Endothelial cell of umbilical vein (primary cell): ENCODE data around the gene MYH11. TPM values are rescaled to one million over a fixed set of nuclear protein-coding genes. Genes with fewer than 3 reads are reported as not detected.
A peak's percentile ranks its signal among the peaks of the same experiment; 100 is the strongest.

ENCODE experiments used
- BruUV-seq: library from RNA; stranded (reverse); fragments of 400-500 nt; replicated peaks from 2 replicates; lab custom pipeline; 2021; lab: Mats Ljungman, UMichigan
- CTCF ChIA-PET: fragments of 300-600, 350-600 bp; sonication (Branson Sonifier 250); formaldehyde crosslinking; loops from one replicate; lab custom pipeline; 2021; ENCODE audit warnings: antibody characterized with exemption, inconsistent platforms; lab: Charles Lee
- POLR2A ChIA-PET: fragments of 300-600, 350-600 bp; sonication (Branson Sonifier 250); formaldehyde crosslinking; loops from one replicate; lab custom pipeline; 2021; ENCODE audit warnings: antibody characterized with exemption, inconsistent platforms; lab: Charles Lee
- DNase-seq: peaks from one replicate; pipeline ENCODE4 v3.0.0-alpha.2; 2011; ENCODE audit warnings: low read depth, low spot score
- FAIRE-seq: peaks from 2 replicates; lab custom pipeline; 2011; peaks lifted over from hg19 to GRCh38; lab: Jason Lieb, UNC
- H2AFZ ChIP-seq: 2 replicates; pipeline ENCODE4 v1.6.0; 2012; ENCODE audit warnings: low read depth, low read length, control low read depth, inconsistent platforms
- H3K27ac ChIP-seq: 2 replicates; pipeline ENCODE4 v1.5.1; 2011; ENCODE audit warnings: low read depth, mild to moderate bottlenecking, control low read depth, low read length, moderate library complexity; ENCODE audit not compliant: insufficient read depth
- H3K27me3 ChIP-seq, 2 experiments: 2 replicates each; pipeline versions ENCODE4 v1.6.0 to v1.6.1; 2011; ENCODE audit warnings: low read length in 2 of 2, mixed read lengths in 1 of 2; ENCODE audit not compliant: control insufficient read depth in 2 of 2, insufficient read depth in 2 of 2
- H3K36me3 ChIP-seq, 2 experiments: 2 replicates in 1 of 2; 3 replicates in 1 of 2; pipeline ENCODE4 v1.5.1; 2011; ENCODE audit warnings: low read length in 2 of 2, mild to moderate bottlenecking in 1 of 2, moderate library complexity in 1 of 2; ENCODE audit not compliant: control insufficient read depth in 2 of 2, insufficient read depth in 2 of 2; ENCODE audit errors: extremely low read depth in 1 of 2
- H3K4me1 ChIP-seq: 3 replicates; pipeline ENCODE4 v1.5.1; 2011; ENCODE audit warnings: mild to moderate bottlenecking, low read length; ENCODE audit not compliant: control insufficient read depth, insufficient read depth; ENCODE audit errors: extremely low read depth
- H3K4me2 ChIP-seq: 2 replicates; pipeline ENCODE4 v1.6.1; 2011; ENCODE audit warnings: low read length, control low read depth, mixed read lengths; ENCODE audit not compliant: insufficient read depth
- H3K4me3 ChIP-seq, 3 experiments: fragments of 200-600 bp in 1 of 3; sonication (generic), shearing (Covaris generic) in 1 of 3; replicated peaks in 1 of 3; 2 replicates each; pipeline ENCODE4 v1.5.1; 2011 to 2016; ENCODE audit warnings: control low read depth in 3 of 3, low read length in 3 of 3, mild to moderate bottlenecking in 2 of 3, inconsistent platforms in 1 of 3, low read depth in 1 of 3, moderate library complexity in 1 of 3; ENCODE audit not compliant: insufficient read depth in 1 of 3
- H3K79me2 ChIP-seq: 2 replicates; pipeline ENCODE4 v1.6.0; 2012; ENCODE audit warnings: low read length, inconsistent platforms; ENCODE audit not compliant: control insufficient read depth, insufficient read depth
- H3K9ac ChIP-seq: replicated peaks from 2 replicates; pipeline ENCODE3; 2011; ENCODE audit warnings: low read length, control low read depth; ENCODE audit not compliant: insufficient read depth; ENCODE audit errors: extremely low read depth
- H3K9me1 ChIP-seq: replicated peaks from 3 replicates; pipeline ENCODE4 v1.6.0; 2011; ENCODE audit warnings: mild to moderate bottlenecking, low read length; ENCODE audit not compliant: control insufficient read depth, insufficient read depth; ENCODE audit errors: extremely low read depth
- H3K9me3 ChIP-seq: replicated peaks from 2 replicates; pipeline ENCODE4 v1.5.1; 2012; ENCODE audit warnings: low read length, inconsistent platforms; ENCODE audit not compliant: control insufficient read depth, insufficient read depth
- H4K20me1 ChIP-seq: replicated peaks from 2 replicates; pipeline ENCODE3; 2011; ENCODE audit warnings: mild to moderate bottlenecking, low read length; ENCODE audit not compliant: control insufficient read depth, insufficient read depth; ENCODE audit errors: extremely low read depth
- EZH2 ChIP-seq: IDR thresholded peaks from 2 replicates; pipeline ENCODE4 v1.6.1; 2012; ENCODE audit warnings: borderline replicate concordance, low read depth, mild to moderate bottlenecking, moderate library complexity, low read length, inconsistent platforms; ENCODE audit not compliant: severe bottlenecking
- FOS ChIP-seq: IDR thresholded peaks from 2 replicates; pipeline ENCODE4 v1.6.1; 2011; ENCODE audit warnings: mild to moderate bottlenecking, low read length, moderate library complexity, borderline replicate concordance; ENCODE audit not compliant: insufficient read depth
- GATA2 ChIP-seq: IDR thresholded peaks from 2 replicates; pipeline ENCODE4 v1.7.0; 2011; ENCODE audit warnings: low read depth, mild to moderate bottlenecking, moderate library complexity, mixed read lengths, low read length; ENCODE audit not compliant: insufficient read length, insufficient read depth
- JUN ChIP-seq: IDR thresholded peaks from 2 replicates; pipeline ENCODE4 v1.6.1; 2011; ENCODE audit warnings: borderline replicate concordance, low read depth; ENCODE audit not compliant: insufficient read length, insufficient read depth
- MYC ChIP-seq: IDR thresholded peaks from one replicate; pipeline ENCODE4 v1.6.1; 2011; ENCODE audit warnings: mild to moderate bottlenecking, low read depth, low read length
- POLR2A ChIP-seq: IDR thresholded peaks from 2 replicates; pipeline ENCODE4 v1.6.1; 2012; ENCODE audit warnings: low read depth, mild to moderate bottlenecking, control low read depth, low read length
- POLR2AphosphoS5 ChIP-seq: IDR thresholded peaks from 2 replicates; pipeline ENCODE4 v1.6.1; 2012; ENCODE audit warnings: low read depth, mild to moderate bottlenecking, control low read depth, low read length, moderate library complexity; ENCODE audit not compliant: insufficient read depth
- dilution Hi-C: fragments of 300-500 bp; cut with MboI; formaldehyde crosslinking; loops from one replicate; pipeline ENCODE4 v1.15.0; 2019; ENCODE audit warnings: low sequenced_read_pairs; ENCODE audit not compliant: extremely low pct_ligation_motif_present
- intact Hi-C: fragments of 100-400 bp; cut with micrococcal nuclease; formaldehyde crosslinking; loops from one replicate; pipeline ENCODE4 v1.10.0; 2022
- polyA plus RNA-seq, 4 experiments: library from polyadenylated mRNA; depleted of rRNA in 3 of 4; stranded (reverse) in 3 of 4; unstranded in 1 of 4; fragments of >200 nt; gene quantifications; 2 replicates each; pipeline versions ENCODE4 v1.2.1 to v1.2.3, GENCODE V29; 2011 to 2012; ENCODE audit warnings: missing spikeins in 1 of 4
- total RNA-seq: library from RNA; stranded (reverse); gene quantifications from 2 replicates; pipeline ENCODE4 v1.2.3, GENCODE V29; 2021
- TF ChIP-seq, protein P1 (sequence below), 2 donors: IDR thresholded peaks; 1 replicate in 1 of 2; 2 replicates in 1 of 2; pipeline ENCODE4 v1.5.1; 2011; ENCODE audit warnings: low read length in 2 of 2, mild to moderate bottlenecking in 2 of 2, moderate library complexity in 2 of 2, control low read depth in 1 of 2, inconsistent platforms in 1 of 2, low read depth in 1 of 2; ENCODE audit not compliant: insufficient read depth in 1 of 2; ENCODE audit errors: extremely low read depth in 1 of 2
- TF ChIP-seq, protein P2 (sequence below): IDR thresholded peaks from 2 replicates; pipeline ENCODE4 v1.6.1; 2011; ENCODE audit not compliant: insufficient read depth, insufficient read length

Gene MYH11
- total and polyA plus RNA-seq, 2 donors (not counting 3 experiments of a cell fraction or from before 2014, with no cell fraction given) = not detected

DNA sequence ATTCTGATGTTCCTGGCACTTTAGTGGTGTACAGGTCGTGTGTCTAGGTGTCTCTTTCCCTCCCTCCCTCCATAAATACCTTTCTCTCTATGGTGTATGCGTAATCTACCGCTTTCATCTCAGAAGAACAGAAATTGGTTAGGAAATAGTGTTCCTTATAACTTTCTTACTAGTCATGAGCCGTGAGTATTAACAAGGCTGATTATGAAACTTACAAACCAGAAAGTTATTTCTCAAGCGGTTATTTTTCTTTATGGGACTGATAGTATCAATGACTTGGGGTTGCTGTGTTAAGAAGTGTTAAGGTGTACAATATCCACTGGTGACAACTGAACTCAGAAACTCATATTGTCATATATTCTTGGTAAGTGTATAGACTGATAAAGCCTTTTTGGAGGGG, 13.2 kb upstream of the MYH11 start:
- Histone ChIP-seq H3K9ac (no peak overlapping the region), H3K79me2 (no peaks in the 10 kb centered on the region), H3K4me2 (no peak overlapping the region), H2AFZ (no peak overlapping the region), H3K9me1 (no peaks in the 10 kb centered on the region), H3K9me3 (no peaks in the 10 kb centered on the region), H3K4me3 (no peak overlapping the region), H3K4me1 (peaks cover 3% of the 10 kb centered on the region), H3K27ac (no peak overlapping the region), H3K27me3 (no peaks in the 10 kb centered on the region), H4K20me1 (no peaks in the 10 kb centered on the region), H3K36me3 (peaks cover 0 to 6% of the 10 kb centered on the region in 2 experiments)
- FAIRE-seq = peak; percentile 15
- DNase-seq = no peak
- dilution Hi-C loops (no loop called here), intact Hi-C loops (loop anchor here (10.0 kb wide), 1 partner anchor 325 kb away; no protein-coding TSS in a partner anchor)
- ChIA-PET CTCF (no interaction called here), POLR2A (no interaction called here)
- no peak for TF ChIP-seq POLR2AphosphoS5
- no peak for TF ChIP-seq GATA2
- no peak for TF ChIP-seq POLR2A
- no peak for TF ChIP-seq MYC
- TF ChIP-seq, protein P1, sequence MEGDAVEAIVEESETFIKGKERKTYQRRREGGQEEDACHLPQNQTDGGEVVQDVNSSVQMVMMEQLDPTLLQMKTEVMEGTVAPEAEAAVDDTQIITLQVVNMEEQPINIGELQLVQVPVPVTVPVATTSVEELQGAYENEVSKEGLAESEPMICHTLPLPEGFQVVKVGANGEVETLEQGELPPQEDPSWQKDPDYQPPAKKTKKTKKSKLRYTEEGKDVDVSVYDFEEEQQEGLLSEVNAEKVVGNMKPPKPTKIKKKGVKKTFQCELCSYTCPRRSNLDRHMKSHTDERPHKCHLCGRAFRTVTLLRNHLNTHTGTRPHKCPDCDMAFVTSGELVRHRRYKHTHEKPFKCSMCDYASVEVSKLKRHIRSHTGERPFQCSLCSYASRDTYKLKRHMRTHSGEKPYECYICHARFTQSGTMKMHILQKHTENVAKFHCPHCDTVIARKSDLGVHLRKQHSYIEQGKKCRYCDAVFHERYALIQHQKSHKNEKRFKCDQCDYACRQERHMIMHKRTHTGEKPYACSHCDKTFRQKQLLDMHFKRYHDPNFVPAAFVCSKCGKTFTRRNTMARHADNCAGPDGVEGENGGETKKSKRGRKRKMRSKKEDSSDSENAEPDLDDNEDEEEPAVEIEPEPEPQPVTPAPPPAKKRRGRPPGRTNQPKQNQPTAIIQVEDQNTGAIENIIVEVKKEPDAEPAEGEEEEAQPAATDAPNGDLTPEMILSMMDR (IDR thresholded peaks at IDR 0.05; ENCODE audit: extremely low read depth in 1 of 2, insufficient read depth in 1 of 2, low read depth in 1 of 2, low read length in 2 of 2) = no peak
- no peak for TF ChIP-seq FOS
- TF ChIP-seq, protein P2, sequence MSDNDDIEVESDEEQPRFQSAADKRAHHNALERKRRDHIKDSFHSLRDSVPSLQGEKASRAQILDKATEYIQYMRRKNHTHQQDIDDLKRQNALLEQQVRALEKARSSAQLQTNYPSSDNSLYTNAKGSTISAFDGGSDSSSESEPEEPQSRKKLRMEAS = no peak
- no peak for TF ChIP-seq EZH2
- no peak for TF ChIP-seq JUN
- BruUV-seq = no TSS peak
